H1 (cell line): ENCODE measurements around the gene EEF2K. TPM values are rescaled to one million over a fixed set of nuclear protein-coding genes. Genes with fewer than 3 reads are reported as not detected.

Experiments used
- CTCF ChIA-PET: fragments of 300-600 bp; sonication (Branson Sonifier 250); formaldehyde crosslinking; loops from one replicate; lab custom pipeline; 2021; ENCODE audit not compliant: partially characterized antibody; lab: Charles Lee
- POLR2A ChIA-PET: fragments of 300-600 bp; sonication (Branson Sonifier 250); formaldehyde crosslinking; loops from one replicate; lab custom pipeline; 2021; ENCODE audit warnings: inconsistent platforms; ENCODE audit not compliant: partially characterized antibody; lab: Charles Lee
- DNase-seq, 2 experiments: peaks; one replicate each; pipeline versions ENCODE4 v3.0.0 to v3.0.0-alpha.2; 2010 to 2022; ENCODE audit warnings: low spot score in 2 of 2, low read depth in 1 of 2, mixed read lengths in 1 of 2
- FAIRE-seq: peaks from 2 replicates; lab custom pipeline; 2011; peaks lifted over from hg19 to GRCh38; lab: Jason Lieb, UNC
- H2AFZ ChIP-seq: 2 replicates; pipeline ENCODE4 v1.8.1; 2012; ENCODE audit warnings: low read length, inconsistent platforms
- H2AK5ac ChIP-seq: 2 replicates; pipeline ENCODE4 v1.6.1; 2013; ENCODE audit warnings: low read depth, low read length
- H2BK120ac ChIP-seq: replicated peaks from 2 replicates; pipeline ENCODE3; 2013; ENCODE audit warnings: low read depth, low read length, inconsistent platforms
- H2BK12ac ChIP-seq: 2 replicates; pipeline ENCODE4 v1.6.1; 2013; ENCODE audit warnings: low read depth, low read length
- H2BK15ac ChIP-seq: 2 replicates; pipeline ENCODE4 v1.6.1; 2013; ENCODE audit warnings: low read length
- H2BK20ac ChIP-seq: 2 replicates; pipeline ENCODE4 v1.6.1; 2013; ENCODE audit warnings: low read length
- H2BK5ac ChIP-seq: 2 replicates; pipeline ENCODE4 v1.6.1; 2013; ENCODE audit warnings: low read depth, low read length
- H3K14ac ChIP-seq: 2 replicates; pipeline ENCODE4 v1.6.1; 2013; ENCODE audit warnings: inconsistent platforms; ENCODE audit not compliant: insufficient read length
- H3K18ac ChIP-seq: 2 replicates; pipeline ENCODE4 v1.6.1; 2013; ENCODE audit warnings: low read length; ENCODE audit errors: extremely low read depth
- H3K23ac ChIP-seq: 2 replicates; pipeline ENCODE4 v1.6.1; 2013; ENCODE audit warnings: inconsistent platforms; ENCODE audit not compliant: insufficient read length
- H3K23me2 ChIP-seq: 2 replicates; pipeline ENCODE4 v1.6.1; 2013; ENCODE audit warnings: low read depth, low read length
- H3K27ac ChIP-seq: 2 replicates; pipeline ENCODE4 v1.6.1; 2011; ENCODE audit warnings: low read depth, low read length, inconsistent platforms
- H3K27me3 ChIP-seq, 4 experiments: replicated peaks in 1 of 4; 1 replicate in 1 of 4; 2 replicates in 3 of 4; pipeline versions ENCODE4 v1.6.1 to v1.8.1; 2011 to 2013; ENCODE audit warnings: low read length in 3 of 4, mild to moderate bottlenecking in 3 of 4, inconsistent platforms in 2 of 4, mixed read lengths in 2 of 4, moderate library complexity in 1 of 4; ENCODE audit not compliant: control insufficient read depth in 3 of 4, insufficient read depth in 3 of 4; ENCODE audit errors: extremely low read depth in 1 of 4
- H3K36me3 ChIP-seq, 4 experiments: 2 replicates each; pipeline versions ENCODE4 v1.6.1 to v1.8.1; 2011 to 2013; ENCODE audit warnings: mild to moderate bottlenecking in 4 of 4, low read length in 3 of 4, moderate library complexity in 2 of 4, control low read depth in 1 of 4, inconsistent platforms in 1 of 4; ENCODE audit not compliant: insufficient read depth in 4 of 4, control insufficient read depth in 2 of 4
- H3K4ac ChIP-seq: replicated peaks from 2 replicates; pipeline ENCODE3; 2013; ENCODE audit warnings: low read length, low read depth, mixed read lengths, inconsistent platforms; ENCODE audit not compliant: insufficient read length
- H3K4me1 ChIP-seq, 4 experiments: replicated peaks in 1 of 4; 1 replicate in 1 of 4; 2 replicates in 3 of 4; pipeline versions ENCODE4 v1.6.1 to v1.8.1; 2011 to 2013; ENCODE audit warnings: low read length in 3 of 4, inconsistent platforms in 2 of 4, mixed read lengths in 1 of 4; ENCODE audit not compliant: insufficient read depth in 4 of 4, control insufficient read depth in 3 of 4
- H3K4me2 ChIP-seq, 2 experiments: 2 replicates each; pipeline versions ENCODE4 v1.6.1 to v1.8.1; 2011 to 2013; ENCODE audit warnings: low read depth in 2 of 2, low read length in 2 of 2, control low read depth in 1 of 2, inconsistent platforms in 1 of 2, mild to moderate bottlenecking in 1 of 2; ENCODE audit not compliant: insufficient read depth in 1 of 2
- H3K4me3 ChIP-seq, 4 experiments: fragments of 200-600, 300-600 bp in 1 of 4; sonication (generic), shearing (Covaris generic), sonication (Bioruptor Twin) in 1 of 4; 2 replicates each; pipeline versions ENCODE4 v1.5.1 to v1.8.1; 2011 to 2016; ENCODE audit warnings: low read length in 4 of 4, low read depth in 3 of 4, control low read depth in 2 of 4, inconsistent platforms in 2 of 4, mild to moderate bottlenecking in 2 of 4, mixed read lengths in 1 of 4, moderate library complexity in 1 of 4; ENCODE audit not compliant: insufficient read depth in 2 of 4; ENCODE audit errors: extremely low read depth in 1 of 4
- H3K56ac ChIP-seq: replicated peaks from 2 replicates; pipeline ENCODE3; 2013; ENCODE audit warnings: low read depth, mild to moderate bottlenecking, mixed read lengths, low read length, inconsistent platforms; ENCODE audit not compliant: insufficient read length
- H3K79me1 ChIP-seq: 2 replicates; pipeline ENCODE4 v1.6.1; 2013; ENCODE audit warnings: low read depth, low read length, control low read depth
- H3K79me2 ChIP-seq, 2 experiments: 2 replicates each; pipeline versions ENCODE4 v1.6.1 to v1.8.1; 2012 to 2013; ENCODE audit warnings: low read length in 2 of 2, mild to moderate bottlenecking in 2 of 2, inconsistent platforms in 1 of 2; ENCODE audit not compliant: insufficient read depth in 2 of 2, control insufficient read depth in 1 of 2
- H3K9ac ChIP-seq, 4 experiments: replicated peaks in 1 of 4; 1 replicate in 1 of 4; 2 replicates in 3 of 4; pipeline versions ENCODE4 v1.6.1 to v1.8.1; 2011 to 2013; ENCODE audit warnings: low read depth in 3 of 4, low read length in 3 of 4, control low read depth in 2 of 4, mild to moderate bottlenecking in 2 of 4, moderate library complexity in 2 of 4, inconsistent platforms in 1 of 4; ENCODE audit errors: extremely low read depth in 1 of 4
- H3K9me3 ChIP-seq, 2 experiments: 2 replicates each; pipeline versions ENCODE4 v1.6.1 to v1.8.1; 2012 to 2013; ENCODE audit warnings: mild to moderate bottlenecking in 2 of 2, moderate library complexity in 2 of 2, control low read depth in 1 of 2, inconsistent platforms in 1 of 2, low read depth in 1 of 2, low read length in 1 of 2, mixed read lengths in 1 of 2; ENCODE audit not compliant: insufficient read depth in 2 of 2
- H4K20me1 ChIP-seq, 2 experiments: replicated peaks in 1 of 2; 2 replicates each; pipeline versions ENCODE3 to v1.8.1; 2011 to 2013; ENCODE audit warnings: inconsistent platforms in 2 of 2, low read length in 2 of 2, mild to moderate bottlenecking in 1 of 2; ENCODE audit not compliant: insufficient read depth in 2 of 2, control insufficient read depth in 1 of 2
- H4K5ac ChIP-seq: 2 replicates; pipeline ENCODE4 v1.6.1; 2013; ENCODE audit warnings: low read length, low read depth, mixed read lengths, inconsistent platforms; ENCODE audit not compliant: insufficient read length
- H4K8ac ChIP-seq: 2 replicates; pipeline ENCODE4 v1.8.0; 2013; ENCODE audit warnings: mild to moderate bottlenecking, moderate library complexity, low read length, inconsistent platforms; ENCODE audit not compliant: insufficient read depth; ENCODE audit errors: extremely low read depth
- H4K91ac ChIP-seq: replicated peaks from 2 replicates; pipeline ENCODE3; 2013; ENCODE audit warnings: low read length, mixed read lengths, inconsistent platforms; ENCODE audit not compliant: insufficient read length
- BACH1 ChIP-seq: IDR thresholded peaks from 2 replicates; pipeline ENCODE4 v1.6.1; 2012; ENCODE audit warnings: low read length, improper control_type of control experiment
- CHD1 ChIP-seq: IDR thresholded peaks from 2 replicates; pipeline ENCODE4 v1.6.1; 2012; ENCODE audit warnings: low read depth, low read length, improper control_type of control experiment
- CTBP2 ChIP-seq: IDR thresholded peaks from 2 replicates; pipeline ENCODE4 v1.7.0; 2011; ENCODE audit warnings: borderline replicate concordance, mild to moderate bottlenecking, moderate library complexity, mixed read lengths, low read length; ENCODE audit not compliant: insufficient read depth, insufficient read length
- E2F6 ChIP-seq: IDR thresholded peaks from 2 replicates; pipeline ENCODE4 v1.6.1; 2012; ENCODE audit warnings: inconsistent platforms
- HDAC2 ChIP-seq, 2 experiments: fragments of 300-600 bp in 1 of 2; sonication (generic) in 1 of 2; IDR thresholded peaks; 2 replicates each; pipeline ENCODE4 v1.6.1; 2011 to 2012; ENCODE audit warnings: low read depth in 2 of 2, low read length in 2 of 2, mild to moderate bottlenecking in 2 of 2, moderate library complexity in 2 of 2, borderline replicate concordance in 1 of 2, inconsistent platforms in 1 of 2
- HDAC6 ChIP-seq: IDR thresholded peaks from one replicate; pipeline ENCODE4 v1.7.1; 2012; ENCODE audit warnings: low read depth, mild to moderate bottlenecking, inconsistent platforms, low read length, moderate library complexity
- JUN ChIP-seq: IDR thresholded peaks from 2 replicates; pipeline ENCODE4 v1.6.1; 2011; ENCODE audit warnings: low read depth, mild to moderate bottlenecking, improper control_type of control experiment, low read length
- POU5F1 ChIP-seq: IDR thresholded peaks from 2 replicates; pipeline ENCODE4 v1.6.1; 2011; ENCODE audit warnings: low read depth, mild to moderate bottlenecking, low read length, moderate library complexity
- RFX5 ChIP-seq: IDR thresholded peaks from 2 replicates; pipeline ENCODE4 v1.6.1; 2011; ENCODE audit warnings: low read depth, low read length, improper control_type of control experiment, borderline replicate concordance
- SIRT6 ChIP-seq: IDR thresholded peaks from one replicate; pipeline ENCODE4 v1.7.1; 2012; ENCODE audit warnings: low read length, inconsistent platforms
- TBP ChIP-seq: IDR thresholded peaks from 2 replicates; pipeline ENCODE4 v1.6.1; 2011; ENCODE audit warnings: low read depth, low read length, improper control_type of control experiment
- USF2 ChIP-seq: IDR thresholded peaks from 2 replicates; pipeline ENCODE4 v1.6.1; 2011; ENCODE audit warnings: low read length, improper control_type of control experiment
- WGBS, 2 experiments: shearing (Covaris generic) in 1 of 2; methylation state at CpG; one replicate each; pipeline versions ENCODE4 v1.1.6 to v1.1.7; 2013 to 2015; ENCODE audit warnings: low lambda C conversion rate in 2 of 2, mixed read lengths in 2 of 2, inconsistent platforms in 1 of 2, low coverage in 1 of 2, missing lambda C conversion rate in 1 of 2; ENCODE audit not compliant: insufficient replicate concordance in 2 of 2, insufficient coverage in 1 of 2, insufficient read length in 1 of 2; ENCODE audit errors: extremely low coverage in 1 of 2, missing lambda C conversion rate in 1 of 2; 5-methylcytosine and 5-hydroxymethylcytosine counted together
- polyA plus RNA-seq, 7 experiments: library from polyadenylated mRNA; depleted of rRNA in 3 of 7; stranded (reverse) in 5 of 7; unstranded in 2 of 7; fragments of >200 nt in 5 of 7; fragments of 200-250 nt in 2 of 7; gene quantifications; 1 replicate in 5 of 7; 2 replicates in 1 of 7; 4 replicates in 1 of 7; pipeline versions ENCODE4 v1.2.1 to v1.2.3, GENCODE V29; 2011 to 2013; ENCODE audit warnings: missing spikeins in 2 of 7, mixed read lengths in 2 of 7
- total RNA-seq: library from RNA; stranded (reverse); fragmentation: NEBNext Ultra II Directional; extraction: Animal tissue kit (Norgen Biotek cat#: 25700); gene quantifications from 2 replicates; pipeline ENCODE4 v1.2.1, GENCODE V29; 2021

EEF2K gene
- total and polyA plus RNA-seq, 2 of the 8 experiments (the other 6 are each of a cell fraction or from before 2014, with no cell fraction given): 14.9 to 30.2 TPM

GRCh38 chr16:22210285-22210684, 4.2 kb downstream of the EEF2K start:
- no peak for FAIRE-seq
- peak overlapping the region; percentile 57; the same call in 1 of the 2 replicates for H4K8ac ChIP-seq
- no peak overlapping the region for H2AFZ ChIP-seq
- no peak overlapping the region for H2BK20ac ChIP-seq
- H3K14ac ChIP-seq: no peak overlapping the region
- H3K79me1 ChIP-seq: peaks cover 5% of the 10 kb centered on the region; the same call in 1 of the 2 replicates
- no peak overlapping the region for H2BK12ac ChIP-seq
- H3K18ac ChIP-seq: no peak overlapping the region
- peaks cover 3 to 48% of the 10 kb centered on the region in 2 experiments; a peak in 3 of 4 replicates for H3K79me2 ChIP-seq
- H2AK5ac ChIP-seq: no peak overlapping the region
- no peak overlapping the region for H3K23ac ChIP-seq
- H3K27me3 ChIP-seq: no peaks in the 10 kb centered on the region
- H2BK15ac ChIP-seq: no peak overlapping the region
- H3K27ac ChIP-seq: no peak overlapping the region; the same call in 1 of the 2 replicates
- no peak overlapping the region for H2BK120ac ChIP-seq
- peaks cover 0 to 3% of the 10 kb centered on the region in 2 experiments for H4K20me1 ChIP-seq
- 88% methylated on average over 6 of the region's 6 CpGs; no CpG with 5 or more reads in 1 of the 2 experiments for WGBS, 2 experiments
- no peaks in the 10 kb centered on the region; a peak in 1 of 8 replicates for H3K36me3 ChIP-seq
- ChIA-PET POLR2A (interaction anchor here (1.1 to 4.2 kb wide), 5 partner anchors 9 to 88 kb away, joined by 3 to 14 read pairs (median 4); no protein-coding TSS in a partner anchor), CTCF (interaction anchor here (0.9 to 11.1 kb wide), 7 partner anchors 9 to 88 kb away, joined by 3 to 66 read pairs (median 3); no protein-coding TSS in a partner anchor)
- H3K9ac ChIP-seq: no peak overlapping the region
- peaks cover 6% of the 10 kb centered on the region for H3K23me2 ChIP-seq
- no peak overlapping the region for H3K4ac ChIP-seq
- H2BK5ac ChIP-seq: no peak overlapping the region
- H3K4me3 ChIP-seq: no peak overlapping the region
- no peak overlapping the region for H3K56ac ChIP-seq
- peaks cover 0 to 7% (median 4%) of the 10 kb centered on the region in 4 experiments; a peak in 4 of 7 replicates for H3K4me1 ChIP-seq
- H4K5ac ChIP-seq: no peak overlapping the region
- H3K9me3 ChIP-seq: peaks cover 0 to 6% of the 10 kb centered on the region in 2 experiments; a peak in 1 of 4 replicates
- H4K91ac ChIP-seq: no peak overlapping the region
- DNase-seq: no peak
- H3K4me2 ChIP-seq: no peak overlapping the region
- TF ChIP-seq CTBP2 (no peak), JUN (no peak), POU5F1 (no peak), RFX5 (no peak), E2F6 (no peak), HDAC2 (IDR thresholded peaks at IDR 0.05; ENCODE audit: borderline replicate concordance in 1 of 2, low read depth in 2 of 2, low read length in 2 of 2) (no peak), CHD1 (no peak), USF2 (no peak), SIRT6 (no peak), TBP (no peak), HDAC6 (no peak), BACH1 (no peak)
